K562 (cell line): ENCODE data around the gene HCRTR1. TPM values are rescaled to one million over a fixed set of nuclear protein-coding genes. Genes with fewer than 3 reads are reported as not detected.
A peak's percentile ranks its signal among the peaks of the same experiment; 100 is the strongest.

Experiments used
- ATAC-seq: fragments of 200-7000 bp; cut with Tn5 transposase; 3 replicates; pipeline ENCODE4 v1.9.1; 2020; ENCODE audit warnings: moderate library complexity
- BruUV-seq: library from RNA; stranded (reverse); fragments of 400-500 nt; replicated peaks from 2 replicates; lab custom pipeline; 2021; lab: Mats Ljungman, UMichigan
- CTCF ChIA-PET: fragments of 300-600 bp; formaldehyde crosslinking; extraction: SDS; loops from one replicate; lab custom pipeline; 2021; ENCODE audit warnings: low intra/inter-chr PET ratio; lab: Yijun Ruan, JAX
- POLR2A ChIA-PET: fragments of 300-600, 350-650 bp; sonication (Branson Sonifier 250); formaldehyde crosslinking; extraction: SDS; loops from one replicate; lab custom pipeline; 2021; ENCODE audit warnings: antibody characterized with exemption, inconsistent platforms; lab: Yijun Ruan, JAX
- DNase-seq, 4 experiments: peaks; one replicate each; pipeline versions ENCODE4 v3.0.0 to v3.0.0-alpha.2; 2011 to 2018; ENCODE audit warnings: low spot score in 3 of 4, mixed read lengths in 3 of 4; ENCODE audit errors: extremely low read depth in 1 of 4
- FAIRE-seq: peaks from 2 replicates; lab custom pipeline; 2011; peaks lifted over from hg19 to GRCh38; lab: Jason Lieb, UNC
- H2AFZ ChIP-seq: 2 replicates; pipeline ENCODE4 v1.6.0; 2011; ENCODE audit warnings: low read depth, low read length, control low read depth, inconsistent platforms
- H3K27ac ChIP-seq: fragments of 200-600 bp; 3 replicates; pipeline ENCODE4 v1.8.0; 2011; ENCODE audit warnings: low read depth, mild to moderate bottlenecking, control low read depth, inconsistent platforms, low read length, moderate library complexity, mixed read lengths; ENCODE audit errors: extremely low read depth
- H3K27me3 ChIP-seq, 2 experiments: fragments of 300-600 bp in 1 of 2; 2 replicates in 1 of 2; 3 replicates in 1 of 2; pipeline versions ENCODE4 v1.6.0 to v1.8.0; 2011; ENCODE audit warnings: inconsistent platforms in 2 of 2, low read length in 2 of 2, mild to moderate bottlenecking in 1 of 2, mixed read lengths in 1 of 2, moderate library complexity in 1 of 2; ENCODE audit not compliant: control insufficient read depth in 2 of 2, insufficient read depth in 2 of 2
- H3K36me3 ChIP-seq: fragments of 300-600 bp; 3 replicates; pipeline ENCODE4 v1.8.0; 2011; ENCODE audit warnings: mild to moderate bottlenecking, low read length, inconsistent platforms; ENCODE audit not compliant: control insufficient read depth, insufficient read depth
- H3K4me1 ChIP-seq, 2 experiments: fragments of 200-600 bp in 1 of 2; replicated peaks in 1 of 2; 2 replicates in 1 of 2; 3 replicates in 1 of 2; pipeline versions ENCODE4 v1.5.1 to v1.8.0; 2011; ENCODE audit warnings: inconsistent platforms in 2 of 2, low read length in 2 of 2, mild to moderate bottlenecking in 1 of 2, mixed read lengths in 1 of 2, moderate library complexity in 1 of 2; ENCODE audit not compliant: control insufficient read depth in 2 of 2, insufficient read depth in 2 of 2
- H3K4me2 ChIP-seq: 2 replicates; pipeline ENCODE4 v1.6.1; 2011; ENCODE audit warnings: low read length, control low read depth, inconsistent platforms, mixed read lengths; ENCODE audit not compliant: insufficient read depth
- H3K4me3 ChIP-seq: fragments of 200-600 bp; sonication (generic), shearing (Covaris generic); 2 replicates; pipeline ENCODE4 v1.5.1; 2016; ENCODE audit warnings: control low read depth, inconsistent platforms
- H3K79me2 ChIP-seq: fragments of 200-600 bp; 3 replicates; pipeline ENCODE4 v1.8.0; 2011; ENCODE audit warnings: low read length, inconsistent platforms; ENCODE audit not compliant: control insufficient read depth, insufficient read depth
- H3K9ac ChIP-seq, 2 experiments: 2 replicates each; pipeline versions ENCODE4 v1.6.0 to v1.6.1; 2011; ENCODE audit warnings: low read depth in 2 of 2, low read length in 2 of 2, control low read depth in 1 of 2, inconsistent platforms in 1 of 2, mild to moderate bottlenecking in 1 of 2, mixed read lengths in 1 of 2; ENCODE audit not compliant: insufficient read depth in 1 of 2
- H3K9me1 ChIP-seq: one replicate; pipeline ENCODE4 v1.6.0; 2011; ENCODE audit warnings: inconsistent platforms, mild to moderate bottlenecking, low read length, moderate library complexity; ENCODE audit not compliant: control insufficient read depth, insufficient read depth
- H3K9me3 ChIP-seq: replicated peaks from 2 replicates; pipeline ENCODE4 v1.5.1; 2011; ENCODE audit warnings: low read depth, low read length, inconsistent platforms; ENCODE audit not compliant: control insufficient read depth, insufficient read depth
- H4K20me1 ChIP-seq: replicated peaks from 2 replicates; pipeline ENCODE4 v1.6.1; 2011; ENCODE audit warnings: low read length, inconsistent platforms, mixed read lengths; ENCODE audit not compliant: control insufficient read depth, insufficient read depth
- COPS2 ChIP-seq: fragments of 450-650 bp; conservative IDR thresholded peaks from 2 replicates; pipeline ENCODE4 v1.6.1; 2016; ENCODE audit warnings: mild to moderate bottlenecking, moderate library complexity
- GABPA ChIP-seq: fragments of 200-800 bp; sonication (Bioruptor generic); conservative IDR thresholded peaks from 2 replicates; pipeline ENCODE4 v1.6.1; 2016; ENCODE audit warnings: low read depth, missing genetic modification characterization, missing compliant biosample characterization
- SOX6 ChIP-seq: fragments of 450-650 bp; IDR thresholded peaks from 2 replicates; pipeline ENCODE4 v1.6.1; 2014; ENCODE audit warnings: mild to moderate bottlenecking
- ZBTB17 ChIP-seq: fragments of 450-650 bp; formaldehyde crosslinking; IDR thresholded peaks from 2 replicates; pipeline ENCODE4 v1.4.0; 2020; ENCODE audit warnings: mild to moderate bottlenecking
- WGBS: fragments of 100-300 bp; shearing (Covaris generic); methylation state at CpG from one replicate; pipeline ENCODE4 v1.1.6; 2016; ENCODE audit warnings: low coverage, mixed read lengths; ENCODE audit not compliant: insufficient coverage; ENCODE audit errors: missing lambda C conversion rate; 5-methylcytosine and 5-hydroxymethylcytosine counted together
- in situ Hi-C: fragments of 300-500 bp; cut with MboI; formaldehyde crosslinking; loops from 4 replicates; pipeline ENCODE4 v1.15.0; 2018; ENCODE audit warnings: inconsistent platforms, mixed read lengths
- intact Hi-C: fragments of 100-400 bp; cut with micrococcal nuclease; formaldehyde crosslinking; loops from 2 replicates; pipeline ENCODE4 v1.14.2; 2022
- polyA plus RNA-seq, 8 experiments: library from polyadenylated mRNA; depleted of rRNA in 4 of 8; stranded (reverse) in 5 of 8; unstranded in 3 of 8; fragments of >200 nt; fragmentation: Nextera tagmentation in 2 of 8; fragmentation: Illumina TruSeq in 1 of 8; extraction: Ambion mirVana in 2 of 8; extraction: Trizol in 1 of 8; gene quantifications; 2 replicates each; pipeline versions ENCODE4 v1.2.1 to v1.2.3, GENCODE V29; 2011 to 2014; ENCODE audit warnings: inconsistent platforms in 1 of 8, missing spikeins in 1 of 8
- total RNA-seq, 7 experiments: library from RNA; depleted of rRNA in 6 of 7; stranded (reverse); fragments of >200 nt in 6 of 7; fragmentation: Illumina TruSeq in 2 of 7; extraction: Trizol in 2 of 7; gene quantifications; 2 replicates each; pipeline versions ENCODE4 v1.2.1 to v1.2.3, GENCODE V29; 2011 to 2021; ENCODE audit warnings: low replicate concordance in 1 of 7
- TF ChIP-seq, protein P1 (sequence below), 2 experiments: IDR thresholded peaks in 1 of 2; conservative IDR thresholded peaks in 1 of 2; 2 replicates each; pipeline ENCODE4 v1.6.1; 2016; ENCODE audit warnings: low read depth in 2 of 2, mild to moderate bottlenecking in 1 of 2, missing compliant biosample characterization in 1 of 2, missing genetic modification characterization in 1 of 2, moderate library complexity in 1 of 2
- TF ChIP-seq, protein P2 (sequence below), 2 experiments: fragments of 450-650 bp; IDR thresholded peaks; 2 replicates each; pipeline ENCODE4 v1.6.1; 2016

The HCRTR1 gene
- total and polyA plus RNA-seq, 9 of the 15 experiments (the other 6 are each of a cell fraction or from before 2014, with no cell fraction given): not detected

DNA sequence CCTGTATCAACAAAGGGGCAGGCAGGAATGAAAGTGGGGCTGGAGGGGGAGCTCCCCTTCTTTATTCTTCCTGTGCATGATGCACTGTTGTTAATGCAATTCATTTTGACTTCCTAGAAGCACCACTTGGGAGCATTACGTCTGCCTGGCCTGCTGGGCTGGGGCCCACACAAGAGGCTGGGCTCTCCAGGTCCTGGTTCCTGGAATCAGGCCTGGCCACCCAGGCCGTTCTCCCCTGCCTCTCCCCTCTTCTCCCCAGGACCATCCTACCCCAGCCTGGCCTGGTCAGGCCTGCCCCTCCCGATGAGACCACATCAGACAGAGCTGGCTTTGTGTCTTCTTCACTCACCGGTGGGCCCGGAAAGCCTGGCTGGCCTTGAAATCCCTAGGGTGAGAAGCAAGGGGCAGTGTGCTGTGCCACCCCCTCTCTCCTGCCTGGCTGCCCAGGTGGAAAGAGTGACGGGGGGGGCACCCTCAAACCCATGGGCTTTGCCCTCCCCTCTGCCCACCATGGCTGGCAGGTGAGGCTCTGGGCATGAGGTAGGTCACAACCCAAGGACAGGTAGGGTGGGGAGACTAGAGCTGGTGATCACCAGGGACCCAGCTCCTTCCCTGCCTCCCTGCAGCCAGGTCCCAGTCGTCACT is 47.9 kb downstream of the HCRTR1 start:
- Histone ChIP-seq H3K9me1 (no peaks in the 10 kb centered on the region), H3K79me2 (no peaks in the 10 kb centered on the region), H3K27ac (no peak overlapping the region), H3K27me3 (peaks cover 22 to 83% of the 10 kb centered on the region in 2 experiments), H3K9ac (peak overlapping the region in 1 of 2 experiments; percentile 54; a peak in 1 of 4 replicates), H2AFZ (no peak overlapping the region), H3K4me1 (peaks cover 0 to 17% of the 10 kb centered on the region in 2 experiments; a peak in 3 of 5 replicates), H3K36me3 (no peaks in the 10 kb centered on the region), H4K20me1 (peaks cover 25% of the 10 kb centered on the region; the same call in 1 of the 2 replicates), H3K9me3 (no peaks in the 10 kb centered on the region), H3K4me3 (no peak overlapping the region), H3K4me2 (no peak overlapping the region)
- DNase-seq: no peak
- ChIA-PET CTCF (interaction anchor here (1.4 to 3.6 kb wide), 3 partner anchors 80 to 749 kb away, joined by 3 to 46 read pairs (median 27); no protein-coding TSS in a partner anchor), POLR2A (interaction anchor here (1.0 to 1.7 kb wide), 4 partner anchors 14 to 123 kb away, joined by 3 to 5 read pairs (median 4); no protein-coding TSS in a partner anchor)
- intact Hi-C loops (no loop called here), in situ Hi-C loops (loop anchor here (5.0 kb wide), 1 partner anchor 82 kb away; no protein-coding TSS in a partner anchor)
- no peak for TF ChIP-seq SOX6
- TF ChIP-seq ZBTB17: no peak
- FAIRE-seq: no peak
- no TSS peak for BruUV-seq
- 6% methylated on average over 6 of the region's 7 CpGs for WGBS
- no peak for ATAC-seq

DNA sequence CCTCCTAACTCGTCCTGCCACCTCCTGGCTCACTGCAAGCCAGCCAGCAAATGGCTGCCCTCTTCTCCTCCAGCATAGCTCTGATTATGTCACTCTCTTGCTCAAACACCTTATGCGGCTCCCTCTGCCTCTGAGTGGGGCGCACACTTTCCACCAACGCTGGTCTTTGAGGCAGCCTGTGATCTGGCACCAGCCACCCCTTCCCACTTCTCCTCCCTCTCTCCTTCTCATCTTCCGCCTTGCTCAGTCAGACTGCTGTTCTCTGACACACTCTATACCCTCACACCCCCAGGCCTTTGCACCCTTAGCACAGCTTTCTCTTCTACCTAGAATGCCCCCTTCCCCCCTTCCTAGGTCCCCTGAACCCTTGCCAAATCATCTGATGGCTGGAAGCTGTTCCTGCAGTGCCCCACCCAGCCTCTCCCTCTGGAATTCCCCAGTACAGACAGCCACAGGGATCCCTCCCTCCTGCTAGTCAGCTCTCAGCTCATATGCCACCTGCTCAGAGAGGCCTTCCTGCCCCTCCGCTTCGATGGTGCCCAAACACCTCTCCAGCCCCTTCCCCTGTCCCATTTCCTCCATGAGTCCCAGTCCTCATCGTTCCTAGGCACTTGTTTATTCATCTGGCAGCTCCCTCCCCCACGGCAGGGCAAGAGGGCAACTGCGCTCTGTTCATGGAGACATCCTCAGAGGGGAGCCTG is 48.9 kb downstream of the HCRTR1 start:
- Histone ChIP-seq H3K9me1 (no peaks in the 10 kb centered on the region), H2AFZ (no peak overlapping the region), H3K27me3 (peaks cover 26 to 83% of the 10 kb centered on the region in 2 experiments), H3K36me3 (no peaks in the 10 kb centered on the region), H3K4me3 (no peak overlapping the region), H3K79me2 (no peaks in the 10 kb centered on the region), H3K9ac (no peak overlapping the region), H3K9me3 (no peaks in the 10 kb centered on the region), H3K27ac (no peak overlapping the region), H3K4me1 (peaks cover 0 to 21% of the 10 kb centered on the region in 2 experiments; a peak in 3 of 5 replicates), H3K4me2 (no peak overlapping the region), H4K20me1 (peaks cover 24% of the 10 kb centered on the region)
- intact Hi-C loops (no loop called here), in situ Hi-C loops (loop anchor here (5.0 kb wide), 1 partner anchor 81 kb away; no protein-coding TSS in a partner anchor)
- POLR2A ChIA-PET: interaction anchor here (0.6 to 1.4 kb wide), 4 partner anchors 26 to 122 kb away, joined by 3 to 4 read pairs (median 3); no protein-coding TSS in a partner anchor
- BruUV-seq: no TSS peak
- ATAC-seq (peak; percentile 9; the same call in 1 of the 3 replicates), DNase-seq (no peak), FAIRE-seq (no peak)
- 5% methylated on average over 10 of the region's 10 CpGs for WGBS
- CTCF ChIA-PET: interaction anchor here (0.7 to 3.6 kb wide), 3 partner anchors 79 to 748 kb away, joined by 3 to 46 read pairs (median 3); no protein-coding TSS in a partner anchor
- TF ChIP-seq GABPA (tag) (no peak), COPS2 (no peak)
- TF ChIP-seq, protein P1, sequence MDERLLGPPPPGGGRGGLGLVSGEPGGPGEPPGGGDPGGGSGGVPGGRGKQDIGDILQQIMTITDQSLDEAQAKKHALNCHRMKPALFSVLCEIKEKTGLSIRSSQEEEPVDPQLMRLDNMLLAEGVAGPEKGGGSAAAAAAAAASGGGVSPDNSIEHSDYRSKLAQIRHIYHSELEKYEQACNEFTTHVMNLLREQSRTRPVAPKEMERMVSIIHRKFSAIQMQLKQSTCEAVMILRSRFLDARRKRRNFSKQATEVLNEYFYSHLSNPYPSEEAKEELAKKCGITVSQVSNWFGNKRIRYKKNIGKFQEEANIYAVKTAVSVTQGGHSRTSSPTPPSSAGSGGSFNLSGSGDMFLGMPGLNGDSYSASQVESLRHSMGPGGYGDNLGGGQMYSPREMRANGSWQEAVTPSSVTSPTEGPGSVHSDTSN (CRISPR knock-in tag; IDR thresholded peaks at IDR 0.05; ENCODE audit: low read depth): no peak
- TF ChIP-seq, protein P1 (tag; conservative IDR thresholded peaks at IDR 0.05; ENCODE audit: low read depth): no peak
- TF ChIP-seq, protein P2, sequence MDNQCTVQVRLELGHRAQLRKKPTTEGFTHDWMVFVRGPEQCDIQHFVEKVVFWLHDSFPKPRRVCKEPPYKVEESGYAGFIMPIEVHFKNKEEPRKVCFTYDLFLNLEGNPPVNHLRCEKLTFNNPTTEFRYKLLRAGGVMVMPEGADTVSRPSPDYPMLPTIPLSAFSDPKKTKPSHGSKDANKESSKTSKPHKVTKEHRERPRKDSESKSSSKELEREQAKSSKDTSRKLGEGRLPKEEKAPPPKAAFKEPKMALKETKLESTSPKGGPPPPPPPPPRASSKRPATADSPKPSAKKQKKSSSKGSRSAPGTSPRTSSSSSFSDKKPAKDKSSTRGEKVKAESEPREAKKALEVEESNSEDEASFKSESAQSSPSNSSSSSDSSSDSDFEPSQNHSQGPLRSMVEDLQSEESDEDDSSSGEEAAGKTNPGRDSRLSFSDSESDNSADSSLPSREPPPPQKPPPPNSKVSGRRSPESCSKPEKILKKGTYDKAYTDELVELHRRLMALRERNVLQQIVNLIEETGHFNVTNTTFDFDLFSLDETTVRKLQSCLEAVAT (IDR thresholded peaks at IDR 0.05): no peak
